HTERT RPE-1 (cell line): ENCODE results near the gene TSHR.
"Not testable (repeated sequence)": the region's sequence is repeated elsewhere in the genome, so short reads cannot be mapped to it uniquely, and the experiment has no call there.

ENCODE experiments used
- in situ Hi-C: fragments of 300-500 bp; cut with MboI; formaldehyde crosslinking; loops from 4 replicates; pipeline ENCODE4 v1.14.3; 2020; ENCODE audit warnings: low sequenced_read_pairs

Gene TSHR

DNA sequence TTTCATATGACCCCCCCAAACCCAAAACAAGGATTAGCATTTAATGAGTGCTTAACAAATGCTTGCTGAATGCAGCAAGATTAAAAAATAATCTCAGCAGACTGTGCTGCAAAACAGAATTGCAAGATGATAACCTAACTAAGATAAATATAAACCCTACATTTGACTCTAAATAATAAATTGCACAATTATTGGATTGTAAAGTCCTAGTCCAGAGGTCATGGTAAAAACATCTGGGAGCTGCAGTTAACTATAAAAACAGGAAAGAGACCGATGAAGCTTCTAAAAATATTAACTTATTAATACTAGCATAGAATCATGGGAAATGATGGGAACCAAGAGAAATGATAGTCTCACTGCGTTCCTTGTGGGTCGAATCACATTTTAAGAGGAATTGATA, 37.2 kb downstream of the TSHR start:
- in situ Hi-C loops, result no loop called here

DNA sequence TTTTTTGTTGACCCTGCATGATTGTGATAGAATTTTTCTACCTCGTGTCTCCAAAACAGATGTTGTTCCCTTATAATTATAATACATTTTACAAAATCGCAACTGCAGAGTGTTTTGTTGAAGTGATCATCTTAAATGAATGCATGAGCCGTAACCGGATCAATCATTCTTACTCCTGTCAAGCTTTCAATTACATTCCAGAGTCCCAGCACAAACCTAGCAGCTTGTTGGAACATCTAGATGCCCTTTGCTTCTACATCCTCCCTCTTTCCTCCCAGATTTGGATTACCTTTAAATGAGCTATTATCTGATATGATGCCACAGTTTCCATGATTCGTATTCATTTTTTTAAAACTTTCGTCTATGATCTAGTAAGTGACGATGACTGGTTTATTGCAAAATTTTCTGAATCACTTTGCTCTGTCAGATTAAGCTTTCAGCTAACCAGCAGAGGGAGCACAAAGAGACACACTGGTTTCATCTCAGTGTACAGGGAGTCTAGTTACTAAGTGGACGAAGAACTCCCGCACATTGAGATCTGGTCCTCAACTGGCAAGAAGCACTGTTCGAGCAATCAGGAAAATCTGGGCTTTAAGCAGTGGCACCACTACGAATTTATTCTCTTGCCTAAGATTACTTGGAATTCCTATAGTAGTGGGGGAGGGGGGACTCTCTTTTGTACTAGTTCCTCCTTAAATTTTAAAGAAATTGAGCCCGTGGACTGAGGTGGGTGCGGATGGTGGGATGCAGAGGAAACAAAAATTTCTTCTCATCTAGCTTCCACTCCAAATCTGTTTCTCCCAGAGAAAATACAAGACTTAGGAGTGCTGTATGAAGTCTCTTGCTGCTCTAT, 40.9 kb downstream of the TSHR start:
- in situ Hi-C loops, result no loop called here

DNA sequence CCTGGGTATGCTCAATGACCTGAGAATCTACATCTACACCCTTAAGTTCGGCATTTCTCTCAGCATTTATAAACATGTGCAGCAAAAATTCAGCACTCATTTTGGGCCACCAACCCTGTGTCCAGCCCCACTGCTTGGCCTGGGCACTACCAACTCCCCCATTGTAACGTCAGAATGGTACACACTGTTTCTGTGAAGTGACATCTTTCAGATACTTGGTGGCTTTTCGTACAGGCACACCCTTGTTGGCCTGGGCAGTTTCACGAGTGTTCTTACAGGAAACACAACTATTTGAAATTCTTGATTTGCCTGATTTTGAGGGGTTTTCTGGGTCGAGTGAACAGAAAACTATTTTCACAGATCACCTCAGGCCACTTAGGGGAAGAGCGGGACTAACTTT, 46.0 kb downstream of the TSHR start:
- in situ Hi-C loops, result no loop called here

DNA sequence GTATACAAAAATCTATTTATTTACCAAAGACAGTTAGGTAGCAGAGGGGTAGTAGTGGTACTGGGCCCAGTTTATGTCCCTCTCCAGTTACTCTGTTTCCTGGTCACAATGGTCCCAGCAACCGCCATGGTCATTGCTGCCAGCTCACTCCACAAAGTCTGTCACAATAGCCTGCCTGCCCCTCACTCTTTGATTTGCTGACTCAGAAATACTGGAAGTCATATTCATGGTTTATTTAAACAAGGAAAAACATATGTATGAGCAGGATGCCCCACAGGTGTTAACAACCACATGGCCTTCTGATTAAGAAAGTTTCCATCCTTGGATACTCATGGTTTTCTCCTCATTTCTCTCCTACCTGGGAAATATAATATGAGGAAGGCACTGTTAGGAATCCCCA, 49.2 kb downstream of the TSHR start:
- in situ Hi-C loops, result no loop called here

DNA sequence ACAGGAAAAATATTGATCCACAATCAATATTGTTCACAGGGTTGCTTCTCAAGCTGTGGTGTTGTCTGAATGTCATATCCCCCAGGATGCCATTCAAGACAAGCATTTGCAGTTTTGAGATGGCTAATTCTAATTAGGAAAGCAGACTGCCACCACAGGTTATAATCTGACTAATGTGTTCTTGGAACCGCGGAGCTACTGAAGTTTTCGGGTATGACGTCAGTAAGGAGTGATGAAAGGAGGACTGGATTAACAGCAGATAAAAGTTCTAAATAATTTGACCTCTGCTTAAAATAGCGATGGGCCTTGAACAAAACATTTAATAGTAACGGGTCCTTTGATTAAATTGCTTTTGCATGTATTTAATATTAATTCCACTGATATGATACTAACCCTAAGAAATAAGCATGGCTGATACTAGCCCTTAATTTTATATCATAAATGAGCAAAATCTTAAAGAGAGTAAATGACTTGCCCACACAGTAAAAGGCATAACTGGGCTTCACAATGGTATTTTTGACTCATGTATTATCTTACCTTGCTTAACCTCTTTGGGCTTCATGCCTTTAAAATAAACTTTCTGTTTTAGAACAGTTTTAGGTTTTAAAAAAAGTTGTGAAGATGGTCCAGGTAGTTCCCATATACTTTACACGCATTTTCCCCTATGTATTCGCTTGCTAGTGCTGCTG, 50.3 kb downstream of the TSHR start:
- in situ Hi-C loops, result no loop called here

DNA sequence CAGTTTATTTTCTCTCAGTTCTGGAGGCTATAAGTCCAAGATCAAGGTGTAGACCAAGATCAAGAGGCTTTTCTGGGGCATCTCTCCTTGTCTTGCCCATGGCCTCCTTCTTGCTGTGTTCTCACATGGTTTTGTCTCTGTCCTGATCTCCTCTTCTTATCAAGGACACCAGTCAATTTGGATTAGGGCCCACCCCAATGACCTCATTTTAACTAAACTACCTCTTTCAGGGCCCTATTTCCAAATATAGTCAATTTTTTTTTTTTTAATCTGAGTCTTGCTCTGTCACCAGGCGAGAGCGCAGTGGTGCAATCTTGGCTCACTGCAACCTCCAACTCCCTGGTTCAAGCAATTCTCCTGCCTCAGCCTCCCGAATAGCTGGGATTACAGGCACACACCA, 50.8 kb downstream of the TSHR start:
- in situ Hi-C loops, result no loop called here

DNA sequence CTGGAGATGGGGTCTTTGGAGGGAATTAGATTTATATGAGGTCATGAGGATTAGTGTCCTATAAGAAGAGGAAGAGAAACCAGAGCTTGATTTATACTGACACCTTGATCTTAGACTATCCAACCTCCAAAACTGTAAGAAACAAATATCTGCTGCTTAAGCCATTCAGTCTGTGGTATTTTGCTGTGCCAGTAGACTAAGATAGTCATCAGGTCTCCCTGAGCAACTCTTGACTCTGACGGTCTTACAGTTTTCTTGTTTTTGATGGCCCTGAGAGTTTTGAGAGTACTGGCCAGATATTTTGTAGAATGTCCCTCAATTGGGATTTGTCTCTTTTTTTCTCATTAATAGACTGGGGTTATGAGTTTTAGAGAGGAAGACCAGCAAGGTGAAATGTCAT, 51.7 kb downstream of the TSHR start:
- in situ Hi-C loops, result no loop called here

DNA sequence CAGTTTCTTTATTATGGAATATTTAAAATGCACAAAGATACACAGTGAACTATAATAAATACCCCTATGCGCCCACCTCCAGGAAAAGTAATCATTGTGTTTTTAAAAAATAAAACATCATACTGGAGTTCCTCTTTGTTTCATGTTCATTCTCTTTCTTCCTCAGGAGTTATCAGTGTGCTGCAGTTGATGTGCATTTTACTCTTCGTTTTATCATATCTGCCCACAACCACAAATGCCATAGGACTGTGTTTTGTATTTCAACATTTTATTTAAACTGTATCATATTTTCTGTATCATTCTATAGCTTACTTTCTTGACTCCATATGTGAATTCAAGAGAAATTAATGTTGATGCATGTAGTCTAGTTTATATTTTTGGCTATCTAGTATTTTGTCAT, 53.9 kb downstream of the TSHR start:
- in situ Hi-C loops, result no loop called here

DNA sequence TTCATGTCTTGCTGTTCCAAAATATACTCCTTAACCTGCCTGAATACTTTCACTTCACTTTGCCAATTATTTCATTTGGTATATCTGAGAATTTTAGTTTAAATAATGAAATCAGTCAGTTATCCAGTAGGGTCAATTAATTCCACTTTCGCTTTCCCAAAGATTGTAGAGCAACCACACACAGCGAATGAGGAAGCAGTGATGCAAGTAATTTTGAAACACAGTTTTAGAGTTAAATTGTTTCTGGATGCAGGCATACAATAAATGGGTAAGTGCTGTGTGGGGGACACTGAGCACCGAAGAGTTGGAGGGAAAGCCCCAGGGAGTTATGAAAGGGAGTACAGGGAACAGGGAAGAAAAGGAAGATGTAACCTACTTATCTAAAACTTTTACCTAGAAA, 62.8 kb downstream of the TSHR start:
- in situ Hi-C loops, result no loop called here

DNA sequence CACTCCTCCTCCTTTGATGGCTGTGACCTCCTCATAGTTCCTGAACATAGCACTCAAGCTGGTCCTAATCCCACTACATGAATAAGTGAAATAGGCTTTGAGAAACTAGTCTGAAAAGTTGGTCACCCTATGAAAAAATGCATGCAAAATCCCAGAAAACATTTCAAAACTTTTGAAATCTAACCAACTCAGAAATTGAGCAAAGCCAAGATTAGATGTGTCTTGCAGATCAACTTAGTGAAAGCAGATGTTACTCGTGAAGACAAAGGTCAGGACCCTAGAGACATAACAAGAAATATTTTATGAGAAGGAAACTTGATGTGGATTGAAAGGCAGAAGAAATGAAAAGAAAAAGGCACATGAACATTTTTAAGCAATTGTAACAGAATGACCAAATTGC, 63.3 kb downstream of the TSHR start:
- in situ Hi-C loops, result no loop called here

DNA sequence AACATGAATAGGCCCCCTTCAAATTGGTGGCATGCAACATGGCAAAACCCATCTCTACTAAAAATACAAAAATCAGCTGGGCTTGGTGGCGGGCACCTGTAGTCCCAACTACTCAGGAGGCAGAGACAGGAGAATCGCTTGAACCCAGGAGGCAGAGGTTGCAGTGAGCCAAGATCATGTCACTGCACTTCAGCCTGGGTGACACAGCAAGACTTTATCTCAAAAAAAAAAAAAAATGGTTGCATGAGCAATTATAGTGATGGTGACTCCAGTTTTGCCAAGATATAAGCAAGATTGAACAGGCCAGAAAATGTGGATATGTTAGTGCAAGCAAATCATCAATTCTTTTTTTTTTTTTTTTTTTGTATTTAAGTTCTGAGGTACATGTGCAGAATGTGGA, 63.7 kb downstream of the TSHR start:
- in situ Hi-C loops, result not testable (repeated sequence)

DNA sequence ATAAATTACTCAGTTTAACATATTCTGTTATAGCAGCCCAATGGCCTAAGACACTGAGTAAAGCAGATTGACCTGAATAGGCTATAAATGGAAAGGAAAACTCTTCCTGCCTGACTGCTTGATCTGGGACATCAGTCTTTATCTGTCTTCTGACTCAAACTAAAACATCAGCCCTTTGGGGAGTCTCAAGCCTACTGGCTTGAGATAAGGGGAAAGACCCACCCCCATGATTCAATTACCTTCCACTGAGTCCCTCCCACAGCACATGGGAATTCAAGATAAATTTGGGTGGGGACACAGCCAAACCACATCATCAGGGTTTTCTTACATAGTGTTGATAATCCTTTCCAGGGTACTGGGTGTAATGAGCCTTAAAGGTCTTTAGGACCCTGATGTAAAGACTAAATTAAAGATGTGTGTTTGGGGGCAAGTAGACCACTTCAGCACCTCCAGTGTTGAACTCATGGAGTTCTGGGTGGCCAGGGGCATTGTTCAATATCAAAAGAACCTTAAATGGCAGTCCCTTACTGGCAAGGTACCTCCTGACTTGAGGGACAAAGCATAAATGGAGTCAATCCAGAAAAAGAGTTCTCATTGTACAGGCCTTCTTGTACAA, 67.8 kb downstream of the TSHR start:
- in situ Hi-C loops, result no loop called here

DNA sequence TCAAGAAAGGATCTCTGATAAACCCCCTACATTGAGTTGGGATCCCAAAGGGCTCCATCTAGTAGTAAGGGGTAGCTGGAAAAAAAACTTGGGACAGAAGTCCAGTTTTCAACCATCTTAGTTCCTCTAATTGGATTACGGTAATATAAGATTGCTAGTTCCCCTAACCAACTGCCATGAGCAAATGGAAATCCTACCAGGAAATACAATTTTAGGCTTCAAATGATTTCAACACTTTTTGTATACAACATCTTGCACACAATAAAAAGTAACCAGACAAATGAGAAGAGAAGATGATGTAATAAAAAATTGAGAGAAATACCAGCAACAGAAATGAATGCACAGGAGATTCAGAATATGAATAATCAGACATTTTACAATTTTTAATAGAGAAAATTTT, 73.0 kb downstream of the TSHR start:
- in situ Hi-C loops, result no loop called here

DNA sequence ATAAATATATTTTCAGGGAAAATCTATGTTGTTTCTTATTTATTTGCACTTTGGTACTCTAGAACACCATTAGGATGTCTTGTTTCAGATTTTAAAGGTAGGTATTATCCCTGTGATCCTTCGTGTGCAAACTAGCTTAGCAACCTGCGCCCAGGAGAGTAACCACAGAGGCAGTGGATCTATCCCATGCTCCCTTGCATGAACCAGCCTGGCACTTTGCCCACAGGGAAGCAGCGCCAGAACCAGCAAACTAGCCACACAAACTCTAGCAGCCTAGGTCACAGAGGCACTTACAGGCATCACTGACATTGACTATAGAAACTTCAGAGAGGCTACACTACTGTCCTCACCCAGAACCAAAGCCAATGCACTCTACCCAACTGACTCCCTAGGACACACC, 76.1 kb downstream of the TSHR start:
- in situ Hi-C loops, result no loop called here

DNA sequence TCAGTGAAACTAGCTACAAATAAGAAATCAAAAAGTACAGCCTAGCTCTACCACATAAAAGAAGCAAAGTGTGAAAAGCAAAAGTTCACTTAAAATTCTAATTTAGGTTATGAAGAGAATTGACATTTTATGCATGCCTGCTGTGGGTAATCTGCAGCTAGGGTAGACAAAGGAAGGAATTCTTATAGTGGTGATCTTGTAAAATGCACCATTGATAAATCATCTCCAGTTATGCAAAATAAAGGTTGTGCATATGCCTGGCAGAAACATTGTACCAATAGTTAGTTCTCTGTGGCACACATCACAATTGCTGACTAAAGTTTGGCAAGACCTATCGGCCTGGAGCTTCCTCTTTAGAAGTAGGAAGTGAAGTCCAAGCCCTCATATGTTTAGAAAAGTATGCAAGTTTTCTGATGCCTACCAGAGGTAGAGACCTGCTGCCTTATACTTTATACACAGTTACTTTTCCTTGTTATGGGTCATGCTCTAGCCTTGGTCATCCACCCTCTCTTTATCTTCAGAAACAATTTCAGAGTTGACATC, 78.3 kb downstream of the TSHR start:
- in situ Hi-C loops, result no loop called here

DNA sequence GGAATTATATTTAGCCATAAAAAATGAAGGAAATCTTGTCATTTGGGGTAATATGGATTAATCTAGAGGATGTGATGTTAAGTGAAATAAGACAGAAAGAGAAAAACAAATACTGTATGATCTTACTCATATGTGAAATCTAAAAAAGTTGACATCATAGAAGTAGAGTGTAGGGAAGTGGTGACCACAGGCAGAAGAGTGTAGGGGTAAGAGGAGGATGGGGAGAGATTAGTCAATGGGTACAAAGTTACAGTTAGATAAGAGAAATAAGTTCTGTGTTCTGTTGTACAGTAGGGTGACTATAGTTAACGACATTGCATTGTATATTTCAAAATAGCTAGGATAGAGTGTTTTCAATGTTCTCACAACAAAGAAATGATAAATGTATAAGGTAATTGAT, 87.0 kb downstream of the TSHR start:
- in situ Hi-C loops, result no loop called here

DNA sequence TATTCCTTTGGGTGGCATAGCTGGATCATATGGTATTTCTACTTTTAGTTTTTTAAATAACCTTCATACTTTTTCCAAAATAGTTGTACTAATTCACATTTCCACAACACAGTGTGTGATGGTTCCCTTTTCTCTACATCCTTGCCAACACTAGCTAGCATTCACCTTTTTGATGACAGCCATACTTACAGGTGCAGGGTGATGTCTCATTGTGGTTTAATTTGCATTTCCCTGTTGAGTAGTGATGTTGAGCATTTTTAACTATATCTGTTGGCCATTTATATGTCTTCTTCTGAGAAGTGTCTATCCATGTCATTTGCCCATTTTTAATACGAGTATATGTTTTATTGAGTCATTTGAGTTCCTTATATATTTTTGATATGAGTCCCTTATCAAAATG, 96.1 kb downstream of the TSHR start:
- in situ Hi-C loops, result no loop called here

DNA sequence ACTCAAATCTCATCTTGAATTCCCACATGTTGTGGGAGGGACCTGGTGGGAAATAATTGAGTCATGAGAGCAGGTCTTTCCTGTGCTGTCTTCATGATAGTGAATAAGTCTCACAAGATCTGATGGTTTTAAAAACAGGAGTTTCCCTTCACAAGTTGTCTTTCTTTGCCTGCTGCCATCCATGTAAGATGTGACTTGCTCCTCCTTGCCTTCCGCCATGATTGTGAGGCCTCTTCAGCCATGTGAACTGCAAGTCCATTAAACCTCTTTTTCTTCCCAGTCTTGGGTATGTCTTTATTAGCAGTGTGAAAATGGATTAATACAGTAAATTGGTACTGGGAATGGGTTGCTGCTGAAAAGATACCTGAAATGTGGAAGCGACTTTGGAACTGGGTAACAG, 98.6 kb downstream of the TSHR start:
- in situ Hi-C loops, result not testable (repeated sequence)

DNA sequence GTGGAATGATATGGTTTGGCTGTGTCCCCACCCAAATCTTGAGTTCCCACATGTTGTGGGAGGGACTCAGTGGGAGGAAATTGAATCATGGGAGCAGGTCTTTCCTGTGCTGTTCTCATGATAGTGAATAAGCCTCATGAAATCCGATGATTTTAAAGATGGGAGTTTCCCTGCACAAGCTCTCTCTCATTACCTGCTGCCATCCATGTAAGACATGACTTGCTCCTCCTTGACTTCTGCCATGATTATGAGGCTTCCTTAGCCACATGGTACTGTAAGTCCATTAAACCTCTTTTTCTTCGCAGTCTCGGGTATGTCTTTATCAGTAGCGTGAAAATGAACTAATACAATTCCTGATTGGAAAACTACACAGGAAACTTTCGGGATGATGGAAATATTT, 100.5 kb downstream of the TSHR start:
- in situ Hi-C loops, result no loop called here

DNA sequence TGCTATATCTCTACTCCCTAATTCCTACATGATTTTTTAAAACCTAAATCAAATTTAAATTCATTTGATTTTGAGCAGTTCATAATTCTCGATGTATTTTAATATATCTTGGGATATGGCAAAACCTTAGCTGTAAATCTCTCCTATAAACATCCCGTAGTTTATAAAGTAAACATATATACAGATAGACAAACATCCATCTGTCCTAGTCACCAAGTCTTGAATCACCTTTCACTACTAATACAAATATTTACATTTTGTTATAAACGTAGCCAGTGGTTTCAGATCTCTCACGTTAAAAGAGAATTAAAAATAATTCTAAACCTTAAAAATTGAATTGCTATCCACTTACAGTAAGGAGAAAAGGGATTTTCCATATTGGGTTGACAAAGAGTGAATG, 107.0 kb downstream of the TSHR start:
- in situ Hi-C loops, result no loop called here

DNA sequence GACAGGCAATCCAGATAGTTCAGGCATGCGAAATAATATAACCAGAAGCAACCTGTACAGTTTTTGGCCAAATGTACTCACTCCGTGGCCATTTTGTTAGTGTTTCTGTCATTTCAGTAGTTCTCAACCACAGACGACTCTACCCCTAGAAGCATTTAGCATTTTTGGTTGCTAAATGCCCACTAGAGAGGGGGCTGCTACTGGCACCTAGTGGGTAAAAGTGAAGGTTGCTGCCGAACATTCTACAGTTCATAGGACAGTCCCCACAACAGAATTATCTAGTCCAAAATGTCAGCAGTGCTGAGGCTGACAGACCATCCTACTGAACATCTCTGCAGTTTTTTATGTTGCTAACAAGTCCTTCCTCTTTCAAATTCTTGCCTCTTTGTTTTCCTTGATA, 107.4 kb downstream of the TSHR start:
- in situ Hi-C loops, result no loop called here

DNA sequence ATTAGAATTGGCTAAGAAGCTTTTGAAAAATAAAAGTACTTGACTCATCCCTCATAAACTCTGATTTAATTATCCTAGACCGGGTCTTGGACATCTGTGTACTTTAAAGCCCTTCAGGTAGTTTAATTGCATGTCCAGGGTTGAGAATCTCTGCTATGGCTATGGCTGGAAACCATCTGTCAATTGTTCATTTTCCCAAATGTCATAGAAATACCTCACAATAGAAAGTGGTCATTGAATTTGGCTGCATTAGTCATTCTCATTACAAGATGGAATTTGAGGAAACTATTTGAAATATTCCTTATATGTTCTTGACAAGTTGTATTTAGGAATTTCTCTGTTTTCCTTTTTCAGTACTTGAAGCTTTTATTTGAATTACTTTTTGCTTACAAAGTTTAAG, 111.3 kb downstream of the TSHR start:
- in situ Hi-C loops, result no loop called here
